WERI-Rb-1 (cell line): Measurements from ENCODE around the gene FYB2.

Source experiments
- DNase-seq: peaks from one replicate; pipeline ENCODE4 v3.0.0-alpha.2; 2020
- H3K27ac ChIP-seq: fragments of 250-450 bp; sonication (Bioruptor Pico); 2 replicates; pipeline ENCODE4 v1.5.1; 2020; ENCODE audit warnings: mild to moderate bottlenecking, moderate library complexity
- H3K27me3 ChIP-seq: fragments of 250-450 bp; sonication (Bioruptor Pico); 2 replicates; pipeline ENCODE4 v1.5.1; 2021; ENCODE audit warnings: mild to moderate bottlenecking, low read depth, moderate library complexity; ENCODE audit not compliant: insufficient read depth, severe bottlenecking
- H3K36me3 ChIP-seq: fragments of 250-450 bp; sonication (Bioruptor Pico); 2 replicates; pipeline ENCODE4 v1.5.1; 2020; ENCODE audit warnings: mild to moderate bottlenecking, moderate library complexity
- H3K4me3 ChIP-seq: 2 replicates; pipeline ENCODE4 v1.5.1; 2011; ENCODE audit warnings: low read depth, mild to moderate bottlenecking, control low read depth, low read length
- H3K9me3 ChIP-seq: fragments of 250-450 bp; sonication (Bioruptor Pico); 2 replicates; pipeline ENCODE4 v1.5.1; 2021; ENCODE audit warnings: mild to moderate bottlenecking, moderate library complexity; ENCODE audit not compliant: severe bottlenecking
- CTCF ChIP-seq: IDR thresholded peaks from 2 replicates; pipeline ENCODE4 v1.5.1; 2011; ENCODE audit warnings: low read depth, mild to moderate bottlenecking, control low read depth, inconsistent platforms, low read length

FYB2 gene

GRCh38 chr1:56806804-56807203 is 12.4 kb downstream of the FYB2 start:
- DNase-seq = no peak
- H3K36me3 ChIP-seq = no peaks in the 10 kb centered on the region
- H3K27me3 ChIP-seq = no peaks in the 10 kb centered on the region
- TF ChIP-seq CTCF = no peak
- H3K27ac ChIP-seq = no peak overlapping the region
- H3K9me3 ChIP-seq = no peaks in the 10 kb centered on the region
- H3K4me3 ChIP-seq = no peak overlapping the region

- Histone ChIP-seq H3K36me3 (no peaks in the 10 kb centered on the region), H3K27me3 (no peaks in the 10 kb centered on the region), H3K9me3 (no peaks in the 10 kb centered on the region), H3K27ac (no peak overlapping the region), H3K4me3 (no peak overlapping the region)
- peak; percentile 82 for TF ChIP-seq CTCF
- peak; percentile 73 for DNase-seq
Measured at GRCh38 chr1:56803561-56804156, 15.5 kb downstream of the FYB2 start.

GRCh38 chr1:56799605-56800400 is 19.4 kb downstream of the FYB2 start:
- Histone ChIP-seq H3K27ac (no peak overlapping the region), H3K27me3 (no peaks in the 10 kb centered on the region), H3K4me3 (no peak overlapping the region), H3K9me3 (no peaks in the 10 kb centered on the region), H3K36me3 (no peaks in the 10 kb centered on the region)
- no peak for TF ChIP-seq CTCF
- no peak for DNase-seq

- no peak for TF ChIP-seq CTCF
- H3K27me3 ChIP-seq = no peaks in the 10 kb centered on the region
- no peaks in the 10 kb centered on the region for H3K36me3 ChIP-seq
- no peak overlapping the region for H3K4me3 ChIP-seq
- H3K27ac ChIP-seq = no peak overlapping the region
- no peaks in the 10 kb centered on the region for H3K9me3 ChIP-seq
- no peak for DNase-seq
Measured at GRCh38 chr1:56798053-56798471, 21.1 kb downstream of the FYB2 start.

- no peak for TF ChIP-seq CTCF
Measured at GRCh38 chr1:56797065-56797685, 22.0 kb downstream of the FYB2 start.

More at GRCh38 chr1:56797065-56797685, 22.0 kb downstream of the FYB2 start:
- Histone ChIP-seq H3K9me3 (no peaks in the 10 kb centered on the region), H3K27me3 (no peaks in the 10 kb centered on the region), H3K36me3 (no peaks in the 10 kb centered on the region), H3K4me3 (no peak overlapping the region), H3K27ac (no peak overlapping the region)
- no peak for DNase-seq
